Esophagus muscularis mucosa (tissue), 4 donors: ENCODE measurements around the gene TRERF1. TPM values are rescaled to one million over a fixed set of nuclear protein-coding genes. Genes with fewer than 3 reads are reported as not detected.

Source experiments
- DNase-seq: peaks from one replicate; pipeline ENCODE4 v3.0.0-alpha.2; 2017; ENCODE audit errors: extremely low spot score
- H3K27ac ChIP-seq, 4 donors: fragments of 200-600 bp; sonication (generic); replicated peaks in 1 of 4; 1 replicate in 3 of 4; 2 replicates in 1 of 4; pipeline ENCODE4 v1.5.1; 2016 to 2019; ENCODE audit warnings: mild to moderate bottlenecking in 1 of 4
- H3K27me3 ChIP-seq, 4 donors: fragments of 200-600 bp; sonication (generic); one replicate each; pipeline versions ENCODE4 v1.5.1 to v1.6.0; 2016 to 2019
- H3K36me3 ChIP-seq, 4 donors: fragments of 200-600 bp; sonication (generic); one replicate each; pipeline ENCODE4 v1.5.1; 2016 to 2019
- H3K4me1 ChIP-seq, 4 donors: fragments of 200-600 bp; sonication (generic); one replicate each; pipeline ENCODE4 v1.5.1; 2016 to 2019
- H3K4me3 ChIP-seq, 4 donors: fragments of 200-600 bp; sonication (generic); 1 replicate in 2 of 4; 2 replicates in 2 of 4; pipeline ENCODE4 v1.5.1; 2016 to 2019; ENCODE audit warnings: mild to moderate bottlenecking in 4 of 4, moderate library complexity in 1 of 4
- H3K9me3 ChIP-seq, 4 donors: fragments of 200-600 bp; sonication (generic); 1 replicate in 3 of 4; 2 replicates in 1 of 4; pipeline ENCODE4 v1.5.1; 2016 to 2019
- CTCF ChIP-seq, 3 experiments: fragments of 200-600 bp in 2 of 3; fragments of 450-650 bp in 1 of 3; sonication (generic) in 2 of 3; IDR thresholded peaks; one replicate each; pipeline ENCODE4 v1.5.1; 2017 to 2019; ENCODE audit warnings: antibody characterized with exemption in 3 of 3, mild to moderate bottlenecking in 2 of 3, moderate library complexity in 1 of 3
- EP300 ChIP-seq: sonication (generic); formaldehyde crosslinking; IDR thresholded peaks from one replicate; pipeline ENCODE4 v1.6.1; 2017; ENCODE audit warnings: antibody characterized with exemption
- POLR2A ChIP-seq: fragments of 450-650 bp; IDR thresholded peaks from one replicate; pipeline ENCODE4 v1.6.1; 2017; ENCODE audit warnings: antibody characterized with exemption, moderate library complexity, mild to moderate bottlenecking, low read depth
- POLR2AphosphoS5 ChIP-seq, 2 donors: sonication (generic); formaldehyde crosslinking; IDR thresholded peaks; one replicate each; pipeline ENCODE4 v1.6.1; 2017; ENCODE audit warnings: antibody characterized with exemption in 2 of 2
- WGBS: methylation state at CpG from one replicate; pipeline ENCODE4 v1.1.5; 2018; 5-methylcytosine and 5-hydroxymethylcytosine counted together
- intact Hi-C: fragments of 100-400 bp; cut with DNase I; formaldehyde crosslinking; loops from one replicate; pipeline ENCODE4 v1.15.1; 2023
- total RNA-seq, 4 donors: library from RNA; depleted of rRNA; stranded (reverse); fragments of >200 nt; gene quantifications; one replicate each; pipeline versions ENCODE4 v1.1.0 to v1.2.1, GENCODE V29; 2016

Gene TRERF1
- total RNA-seq, 4 donors from 2014 or later, result 4.6 to 8.6 (median 6.4) TPM

- Histone ChIP-seq H3K9me3 (no peaks in the 10 kb centered on the region), H3K4me1 (peaks cover 33 to 64% (median 59%) of the 10 kb centered on the region in 4 donors), H3K36me3 (no peaks in the 10 kb centered on the region), H3K27me3 (no peaks in the 10 kb centered on the region), H3K27ac (peak overlapping the region; percentile 78 to 86 (median 82)), H3K4me3 (peak overlapping the region; percentile 26 to 50 (median 36))
- TF ChIP-seq POLR2AphosphoS5 (IDR thresholded peaks at IDR 0.05), result no peak
- intact Hi-C loops, result no loop called here
- no peak for DNase-seq
- WGBS, result 40% methylated on average over 12 of the region's 12 CpGs
Observed at GRCh38 chr6:42440778-42441696, 10.7 kb downstream of the TRERF1 start.

GRCh38 chr6:42440027-42440426, 11.7 kb downstream of the TRERF1 start:
- H3K4me1 ChIP-seq, result peaks cover 33 to 64% (median 59%) of the 10 kb centered on the region in 4 donors
- no peak for TF ChIP-seq EP300
- TF ChIP-seq POLR2AphosphoS5 (IDR thresholded peaks at IDR 0.05), result no peak
- TF ChIP-seq POLR2A, result no peak
- TF ChIP-seq CTCF (IDR thresholded peaks at IDR 0.05), result no peak

GRCh38 chr6:42436825-42437224, 14.9 kb downstream of the TRERF1 start:
- no peaks in the 10 kb centered on the region for H3K27me3 ChIP-seq
- H3K9me3 ChIP-seq, result peaks cover 0 to 12% (median 6%) of the 10 kb centered on the region in 4 donors
- no peak overlapping the region for H3K4me3 ChIP-seq
- intact Hi-C loops, result no loop called here
- DNase-seq, result no peak
- WGBS, result 73% methylated on average over 2 of the region's 2 CpGs
- TF ChIP-seq POLR2AphosphoS5 (IDR thresholded peaks at IDR 0.05) (no peak), POLR2A (no peak), CTCF (IDR thresholded peaks at IDR 0.05) (no peak), EP300 (no peak)
- H3K36me3 ChIP-seq, result no peaks in the 10 kb centered on the region
- H3K27ac ChIP-seq, result no peak overlapping the region
- peaks cover 17 to 35% (median 31%) of the 10 kb centered on the region in 4 donors for H3K4me1 ChIP-seq

More at GRCh38 chr6:42440027-42440426, 11.7 kb downstream of the TRERF1 start:
- Histone ChIP-seq H3K27me3 (no peaks in the 10 kb centered on the region), H3K36me3 (no peaks in the 10 kb centered on the region), H3K9me3 (no peaks in the 10 kb centered on the region), H3K27ac (peak overlapping the region; percentile 78 to 86 (median 82)), H3K4me3 (no peak overlapping the region)
- 96% methylated on average over 3 of the region's 6 CpGs for WGBS
- intact Hi-C loops, result no loop called here
- DNase-seq, result no peak

GRCh38 chr6:42434237-42434636, 17.5 kb downstream of the TRERF1 start:
- Histone ChIP-seq H3K36me3 (no peaks in the 10 kb centered on the region), H3K27me3 (no peaks in the 10 kb centered on the region), H3K4me1 (peaks cover 3 to 16% (median 7%) of the 10 kb centered on the region in 4 donors), H3K4me3 (no peak overlapping the region), H3K27ac (no peak overlapping the region), H3K9me3 (peaks cover 0 to 12% (median 6%) of the 10 kb centered on the region in 4 donors)
- DNase-seq, result no peak
- 100% methylated on average over 2 of the region's 2 CpGs for WGBS
- TF ChIP-seq CTCF (IDR thresholded peaks at IDR 0.05) (no peak), POLR2AphosphoS5 (IDR thresholded peaks at IDR 0.05) (no peak), POLR2A (no peak), EP300 (no peak)
- intact Hi-C loops, result no loop called here

- Histone ChIP-seq H3K4me1 (peaks cover 8 to 16% (median 12%) of the 10 kb centered on the region in 4 donors), H3K27me3 (no peaks in the 10 kb centered on the region), H3K4me3 (no peak overlapping the region), H3K9me3 (peaks cover 0 to 12% (median 6%) of the 10 kb centered on the region in 4 donors), H3K27ac (no peak overlapping the region), H3K36me3 (no peaks in the 10 kb centered on the region)
- TF ChIP-seq POLR2AphosphoS5 (IDR thresholded peaks at IDR 0.05) (no peak), POLR2A (no peak), CTCF (IDR thresholded peaks at IDR 0.05) (no peak), EP300 (no peak)
- 98% methylated on average over 2 of the region's 2 CpGs for WGBS
- DNase-seq, result no peak
- intact Hi-C loops, result no loop called here
Observed at GRCh38 chr6:42433409-42433808, 18.3 kb downstream of the TRERF1 start.
